PC-9 (cell line): Measurements from ENCODE around the gene NAV3. TPM values are rescaled to one million over a fixed set of nuclear protein-coding genes. Genes with fewer than 3 reads are reported as not detected.

Experiments used
- BruUV-seq: library from RNA; stranded (reverse); fragments of 400-500 nt; replicated peaks from 2 replicates; lab custom pipeline; 2021; lab: Mats Ljungman, UMichigan
- CTCF ChIA-PET: fragments of 300-600 bp; sonication (Branson Sonifier 250); formaldehyde crosslinking; loops from one replicate; lab custom pipeline; 2022; ENCODE audit warnings: antibody characterized with exemption; lab: Charles Lee
- POLR2A ChIA-PET: fragments of 300-600 bp; sonication (Branson Sonifier 250); formaldehyde crosslinking; loops from one replicate; lab custom pipeline; 2022; ENCODE audit warnings: antibody characterized with exemption; ENCODE audit not compliant: unreplicated experiment; lab: Charles Lee
- DNase-seq, 2 experiments: peaks; one replicate each; pipeline versions ENCODE4 v3.0.0 to v3.0.0-alpha.2; 2015 to 2022; ENCODE audit warnings: mixed read lengths in 1 of 2
- H2AFZ ChIP-seq: fragments of 200-600 bp; sonication (generic); 2 replicates; pipeline ENCODE4 v1.8.1; 2017; ENCODE audit warnings: antibody characterized with exemption
- H3F3A ChIP-seq: fragments of 200-600 bp; sonication (generic); 2 replicates; pipeline ENCODE4 v1.8.1; 2017; ENCODE audit warnings: antibody characterized with exemption, mild to moderate bottlenecking, low read depth; ENCODE audit not compliant: insufficient read depth
- H3K27ac ChIP-seq: fragments of 200-600 bp; sonication (generic); 2 replicates; pipeline ENCODE4 v1.6.1; 2016; ENCODE audit warnings: mixed run types
- H3K27me3 ChIP-seq: fragments of 200-600 bp; sonication (generic); 2 replicates; pipeline ENCODE4 v1.6.1; 2016; ENCODE audit warnings: low read depth, mixed run types; ENCODE audit not compliant: insufficient read depth
- H3K36me3 ChIP-seq: fragments of 200-600 bp; sonication (generic); 2 replicates; pipeline ENCODE4 v1.6.1; 2016; ENCODE audit warnings: low read depth, mixed run types
- H3K4me1 ChIP-seq: fragments of 200-600 bp; sonication (generic); replicated peaks from 2 replicates; pipeline ENCODE4 v1.6.1; 2016; ENCODE audit warnings: mixed run types; ENCODE audit not compliant: insufficient read depth
- H3K4me2 ChIP-seq: fragments of 200-600 bp; sonication (generic); 2 replicates; pipeline ENCODE4 v1.6.1; 2017; ENCODE audit warnings: mixed run types
- H3K4me3 ChIP-seq: fragments of 200-600 bp; sonication (generic); 2 replicates; pipeline ENCODE4 v1.6.1; 2016; ENCODE audit warnings: mixed run types
- H3K79me2 ChIP-seq: fragments of 200-600 bp; sonication (generic); 2 replicates; pipeline ENCODE4 v1.6.1; 2017; ENCODE audit warnings: low read depth, mixed run types
- H3K9me2 ChIP-seq: fragments of 200-600 bp; sonication (generic); 2 replicates; pipeline ENCODE4 v1.8.1; 2017; ENCODE audit warnings: mild to moderate bottlenecking; ENCODE audit not compliant: insufficient read depth
- H3K9me3 ChIP-seq: fragments of 200-600 bp; sonication (generic); 2 replicates; pipeline ENCODE4 v1.8.1; 2016; ENCODE audit warnings: low read depth; ENCODE audit not compliant: insufficient read depth
- H4K20me1 ChIP-seq: fragments of 200-600 bp; sonication (generic); 2 replicates; pipeline ENCODE4 v1.8.1; 2017; ENCODE audit not compliant: insufficient read depth
- CTCF ChIP-seq: fragments of 200-600 bp; sonication (generic); conservative IDR thresholded peaks from 2 replicates; pipeline ENCODE4 v1.6.1; 2017; ENCODE audit warnings: mixed run types, antibody characterized with exemption, mild to moderate bottlenecking, moderate library complexity
- EZH2 ChIP-seq: fragments of 200-600 bp; sonication (generic); IDR thresholded peaks from 2 replicates; pipeline ENCODE4 v1.8.0; 2017; ENCODE audit warnings: antibody characterized with exemption, low read depth
- intact Hi-C: fragments of 100-400 bp; cut with micrococcal nuclease; formaldehyde crosslinking; loops from one replicate; pipeline ENCODE4 v1.10.0; 2022; ENCODE audit not compliant: unreplicated experiment
- total RNA-seq: library from RNA; stranded (reverse); gene quantifications from 2 replicates; pipeline ENCODE4 v1.2.3, GENCODE V29; 2021

NAV3 gene
- total RNA-seq, 1 experiment from 2014 or later: 13.6 TPM

- no peaks in the 10 kb centered on the region for H3K9me3 ChIP-seq
- no peak for DNase-seq
- no peaks in the 10 kb centered on the region for H3F3A ChIP-seq
- H3K4me1 ChIP-seq: 0 out of 2 replicates have a peak, but pooled peaks cover 4% of the 10 kb centered on the region
- no peak overlapping the region for H3K4me2 ChIP-seq
- ChIA-PET POLR2A (no interaction called here), CTCF (no interaction called here)
- no peaks in the 10 kb centered on the region for H3K36me3 ChIP-seq
- TF ChIP-seq CTCF (no peak), EZH2 (no peak)
- no peak overlapping the region for H3K27ac ChIP-seq
- H3K4me3 ChIP-seq: no peak overlapping the region
- H3K9me2 ChIP-seq: no peaks in the 10 kb centered on the region
- intact Hi-C loops: no loop called here
- H2AFZ ChIP-seq: no peak overlapping the region
- H4K20me1 ChIP-seq: no peaks in the 10 kb centered on the region
- no TSS peak for BruUV-seq
- H3K27me3 ChIP-seq: no peaks in the 10 kb centered on the region
- no peaks in the 10 kb centered on the region for H3K79me2 ChIP-seq
These were observed 35.0 kb upstream of the NAV3 start for GRCh38 chr12:77795699-77796098.

DNA sequence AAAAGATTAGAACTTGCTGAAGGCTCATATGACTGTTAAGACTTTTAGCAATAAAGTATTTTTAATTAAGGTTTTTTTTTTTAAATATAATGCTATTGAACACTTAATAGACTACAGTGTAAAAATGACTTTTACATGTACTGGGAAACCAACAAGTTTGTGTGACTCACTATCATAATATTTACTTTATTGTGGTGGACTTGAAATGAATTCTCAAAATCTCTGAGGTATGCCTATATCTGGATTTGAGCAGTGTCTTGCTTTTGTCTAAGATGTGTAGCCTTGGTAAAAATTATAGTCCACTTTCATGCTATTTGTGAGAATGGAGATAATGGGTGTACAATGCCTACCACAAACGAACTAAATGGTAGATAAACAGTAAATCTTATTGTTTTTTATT, 33.9 kb upstream of the NAV3 start:
- no peak overlapping the region for H3K4me2 ChIP-seq
- no peak for DNase-seq
- no peak overlapping the region for H3K4me3 ChIP-seq
- no peaks in the 10 kb centered on the region for H4K20me1 ChIP-seq
- H3K27me3 ChIP-seq: no peaks in the 10 kb centered on the region
- no peak overlapping the region for H3K27ac ChIP-seq
- ChIA-PET CTCF (no interaction called here), POLR2A (no interaction called here)
- H3K9me2 ChIP-seq: no peaks in the 10 kb centered on the region
- H3K36me3 ChIP-seq: no peaks in the 10 kb centered on the region
- no peaks in the 10 kb centered on the region for H3F3A ChIP-seq
- no peak overlapping the region for H2AFZ ChIP-seq
- H3K9me3 ChIP-seq: no peaks in the 10 kb centered on the region
- H3K79me2 ChIP-seq: no peaks in the 10 kb centered on the region
- TF ChIP-seq EZH2: no peak
- no peak for TF ChIP-seq CTCF
- intact Hi-C loops: no loop called here
- H3K4me1 ChIP-seq: 0 out of 2 replicates have a peak, but pooled peaks cover 4% of the 10 kb centered on the region
- no TSS peak for BruUV-seq

DNA sequence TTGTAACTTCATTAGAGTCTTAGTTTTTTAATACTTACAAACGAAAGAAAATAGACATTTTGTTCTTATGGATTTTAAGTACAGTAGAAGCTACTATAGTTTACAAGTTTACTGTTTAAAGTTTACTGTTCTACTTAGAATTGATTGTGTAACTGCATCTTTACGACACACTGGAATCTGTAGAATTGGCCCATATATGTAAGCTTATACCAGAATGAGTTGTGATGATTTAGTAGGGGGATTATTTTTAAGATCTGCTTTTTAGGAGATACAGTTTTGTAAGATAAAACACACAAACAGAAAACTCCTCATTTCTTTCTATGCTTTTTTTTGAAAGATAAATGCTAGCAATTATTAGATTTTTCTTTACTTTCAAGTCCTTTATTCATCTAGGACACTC, 30.2 kb upstream of the NAV3 start:
- no peaks in the 10 kb centered on the region for H3K79me2 ChIP-seq
- BruUV-seq: no TSS peak

More for the DNA sequence above, 30.2 kb upstream of the NAV3 start:
- H3K27ac ChIP-seq: no peak overlapping the region
- no peaks in the 10 kb centered on the region for H4K20me1 ChIP-seq
- DNase-seq: no peak
- no peak overlapping the region for H3K4me3 ChIP-seq
- no peaks in the 10 kb centered on the region for H3K9me3 ChIP-seq
- no peaks in the 10 kb centered on the region for H3K27me3 ChIP-seq
- CTCF ChIA-PET: no interaction called here
- no peaks in the 10 kb centered on the region for H3F3A ChIP-seq
- intact Hi-C loops: no loop called here
- H3K9me2 ChIP-seq: no peaks in the 10 kb centered on the region
- H3K4me1 ChIP-seq: 0 out of 2 replicates have a peak, but pooled peaks cover 4% of the 10 kb centered on the region
- peak overlapping the region; percentile 15; the same call in 1 of the 2 replicates for H2AFZ ChIP-seq
- POLR2A ChIA-PET: no interaction called here
- no peak overlapping the region for H3K4me2 ChIP-seq
- TF ChIP-seq CTCF: no peak
- TF ChIP-seq EZH2: no peak
- no peaks in the 10 kb centered on the region for H3K36me3 ChIP-seq
